Measurements from ENCODE around the gene MPC2.
"Not testable (repeated sequence)": the region's sequence is repeated elsewhere in the genome, so short reads cannot be mapped to it uniquely, and the experiment has no call there.

MPC2 gene

GRCh38 chr1:167936068-167936929 is 573 bp downstream of the MPC2 start, which contains the start of gene DCAF6:
DCAF6 (plus strand) TSS chr1:167936683; CDS start chr1:167936912, 229 bp downstream.
- H3K4me3 ChIP-seq (ENCODE audit: control insufficient read depth, low read depth, low read length): peak within 1 kb of the TSS; percentile 92
- no peak for TF ChIP-seq CTCF (IDR thresholded peaks at IDR 0.05; ENCODE audit: control insufficient read depth, insufficient read depth, low read depth, low read length, missing control alignments)
- DNase-seq (ENCODE audit: low read depth): peak; percentile 97

- no peak for DNase-seq (ENCODE audit: low read depth)
- no peak for TF ChIP-seq CTCF (IDR thresholded peaks at IDR 0.05; ENCODE audit: control insufficient read depth, insufficient read depth, low read depth, low read length, missing control alignments)
- H3K4me3 ChIP-seq (ENCODE audit: control insufficient read depth, low read depth, low read length): peak overlapping the region; percentile 92
These were observed 1.4 kb downstream of the MPC2 start for GRCh38 chr1:167935216-167936067.

- no peak for TF ChIP-seq CTCF (IDR thresholded peaks at IDR 0.05; ENCODE audit: control insufficient read depth, insufficient read depth, low read depth, low read length, missing control alignments)
- DNase-seq (ENCODE audit: low read depth): no peak
- H3K4me3 ChIP-seq (ENCODE audit: control insufficient read depth, low read depth, low read length): peak overlapping the region; percentile 92
These were observed 2.3 kb downstream of the MPC2 start for GRCh38 chr1:167934426-167935215.

- no peak overlapping the region for H3K4me3 ChIP-seq (ENCODE audit: control insufficient read depth, low read depth, low read length)
- TF ChIP-seq CTCF (IDR thresholded peaks at IDR 0.05; ENCODE audit: control insufficient read depth, insufficient read depth, low read depth, low read length, missing control alignments): no peak
- DNase-seq (ENCODE audit: low read depth): no peak
These were observed 3.1 kb downstream of the MPC2 start for GRCh38 chr1:167933788-167934187.

- DNase-seq (ENCODE audit: low read depth): no peak
- TF ChIP-seq CTCF (IDR thresholded peaks at IDR 0.05; ENCODE audit: control insufficient read depth, insufficient read depth, low read depth, low read length, missing control alignments): no peak
- no peak overlapping the region for H3K4me3 ChIP-seq (ENCODE audit: control insufficient read depth, low read depth, low read length)
These were observed 7.1 kb downstream of the MPC2 start for GRCh38 chr1:167929725-167930124.

- H3K4me3 ChIP-seq (ENCODE audit: control insufficient read depth, low read depth, low read length); DNase-seq (ENCODE audit: low read depth): not testable (repeated sequence)
These were observed 8.0 kb downstream of the MPC2 start for GRCh38 chr1:167928919-167929318.
